Stimulated activated CD4-positive, alpha-beta T cell treated with anti-CD3 and anti-CD28 coated beads, TNF-alpha, amount 100 ng/mL, for 24 hours (primary cell): Measurements from ENCODE around the gene CLDN19.

Source experiments
- DNase-seq, 3 experiments: peaks; one replicate each; pipeline ENCODE4 v3.0.0-alpha.2; 2020; ENCODE audit warnings: low read depth in 3 of 3

CLDN19 gene

GRCh38 chr1:42739753-42740700 is at the start of gene CLDN19:
TSS of gene CLDN19 (minus strand) at chr1:42740236. CDS start at chr1:42740063, 173 bp downstream.
- DNase-seq = no peak

GRCh38 chr1:42788021-42788420 is 48.0 kb upstream of the CLDN19 start:
- DNase-seq = no peak

- DNase-seq = no peak
These were observed 46.1 kb upstream of the CLDN19 start for GRCh38 chr1:42786097-42786496.

- DNase-seq = peak in 1 of 3 experiments; percentile 38
These were observed 45.1 kb upstream of the CLDN19 start, which contains the start of gene TMEM269 for GRCh38 chr1:42784946-42785693. TSS of gene TMEM269 (plus strand) at chr1:42784991. CDS start at chr1:42789894, 4,903 bp downstream.

GRCh38 chr1:42784547-42784945 is 44.5 kb upstream of the CLDN19 start:
- no peak for DNase-seq

GRCh38 chr1:42783092-42783491 is 43.1 kb upstream of the CLDN19 start:
- no peak for DNase-seq

GRCh38 chr1:42780176-42780575 is 40.1 kb upstream of the CLDN19 start:
- DNase-seq = no peak

- DNase-seq = no peak
These were observed 39.7 kb upstream of the CLDN19 start for GRCh38 chr1:42779725-42780124.

- DNase-seq = no peak
These were observed 37.8 kb upstream of the CLDN19 start for GRCh38 chr1:42777852-42778251.

GRCh38 chr1:42776502-42776901 is 36.5 kb upstream of the CLDN19 start:
- no peak for DNase-seq

- no peak for DNase-seq
These were observed 35.0 kb upstream of the CLDN19 start for GRCh38 chr1:42774928-42775526.

GRCh38 chr1:42773420-42773819 is 33.4 kb upstream of the CLDN19 start:
- no peak for DNase-seq

- no peak for DNase-seq
These were observed 29.8 kb upstream of the CLDN19 start for GRCh38 chr1:42769811-42770210.

GRCh38 chr1:42768172-42768571 is 28.1 kb upstream of the CLDN19 start:
- no peak for DNase-seq

- DNase-seq = no peak
These were observed 27.5 kb upstream of the CLDN19 start for GRCh38 chr1:42767510-42768000.

GRCh38 chr1:42766741-42767509 is 26.9 kb upstream of the CLDN19 start, which contains the start of the genes C1orf50 and P3H1:
TSS of gene C1orf50 (plus strand) at chr1:42767249. CDS start at chr1:42767312, 63 bp downstream.
TSS of gene P3H1 (minus strand) at chr1:42767028. CDS start at chr1:42766971, 57 bp downstream.
- peak; percentile 100 for DNase-seq

- peak; percentile 18 to 50 (median 18) for DNase-seq
These were observed 26.1 kb upstream of the CLDN19 start for GRCh38 chr1:42765832-42766740.

- DNase-seq = no peak
These were observed 25.2 kb upstream of the CLDN19 start for GRCh38 chr1:42765269-42765668.

GRCh38 chr1:42762269-42762668 is 22.2 kb upstream of the CLDN19 start:
- no peak for DNase-seq

GRCh38 chr1:42761567-42761966 is 21.5 kb upstream of the CLDN19 start:
- no peak for DNase-seq
